GM23338 (cell line): ENCODE data around the gene HPD. TPM values are rescaled to one million over a fixed set of nuclear protein-coding genes. Genes with fewer than 3 reads are reported as not detected.

ENCODE experiments used
- ATAC-seq: fragments of 200-7000 bp; cut with Tn5 transposase; 3 replicates; pipeline ENCODE4 v1.9.1; 2020
- DNase-seq: peaks from one replicate; pipeline ENCODE4 v3.0.0-alpha.2; 2015; ENCODE audit warnings: low spot score
- H2AFZ ChIP-seq: fragments of 200-600 bp; sonication (generic); 2 replicates; pipeline ENCODE4 v1.8.0; 2016; ENCODE audit warnings: antibody characterized with exemption, mild to moderate bottlenecking, moderate library complexity
- H3F3A ChIP-seq: fragments of 200-600 bp; sonication (generic); replicated peaks from 2 replicates; pipeline ENCODE4 v1.8.0; 2017; ENCODE audit warnings: antibody characterized with exemption, mixed run types, low read depth
- H3K27ac ChIP-seq: fragments of 200-600 bp; sonication (generic); 2 replicates; pipeline ENCODE4 v1.6.1; 2016; ENCODE audit warnings: low read depth
- H3K27me3 ChIP-seq: fragments of 200-600 bp; sonication (generic); 2 replicates; pipeline ENCODE4 v1.8.0; 2016; ENCODE audit warnings: mild to moderate bottlenecking, mixed run types, moderate library complexity; ENCODE audit not compliant: insufficient read depth
- H3K36me3 ChIP-seq: fragments of 200-600 bp; sonication (generic); 2 replicates; pipeline ENCODE4 v1.8.0; 2016; ENCODE audit warnings: mild to moderate bottlenecking; ENCODE audit not compliant: insufficient read depth
- H3K4me1 ChIP-seq: fragments of 200-600 bp; sonication (generic); 2 replicates; pipeline ENCODE4 v1.8.0; 2016; ENCODE audit warnings: mild to moderate bottlenecking, moderate library complexity; ENCODE audit not compliant: insufficient read depth
- H3K4me2 ChIP-seq: fragments of 200-600 bp; sonication (generic); 2 replicates; pipeline ENCODE4 v1.7.1; 2017; ENCODE audit warnings: mixed run types
- H3K4me3 ChIP-seq: fragments of 200-600 bp; sonication (generic); 2 replicates; pipeline ENCODE4 v1.6.1; 2016; ENCODE audit warnings: mixed run types
- H3K79me2 ChIP-seq: fragments of 200-600 bp; sonication (generic); replicated peaks from 2 replicates; pipeline ENCODE4 v1.8.0; 2017; ENCODE audit warnings: mild to moderate bottlenecking; ENCODE audit not compliant: insufficient read depth
- H3K9me2 ChIP-seq: fragments of 200-600 bp; sonication (generic); 2 replicates; pipeline ENCODE4 v1.8.0; 2017; ENCODE audit not compliant: insufficient read depth
- H4K20me1 ChIP-seq: fragments of 200-600 bp; sonication (generic); replicated peaks from 2 replicates; pipeline ENCODE4 v1.8.0; 2017; ENCODE audit warnings: mild to moderate bottlenecking; ENCODE audit not compliant: insufficient read depth
- H3K27ac Mint-ChIP-seq: 2 replicates; pipeline ENCODE4 v1.8.0; 2020; ENCODE audit warnings: inconsistent platforms, mild to moderate bottlenecking, moderate library complexity, mixed read lengths
- H3K27me3 Mint-ChIP-seq: 3 replicates; pipeline ENCODE4 v1.8.0; 2022; ENCODE audit warnings: low read depth, mild to moderate bottlenecking, moderate library complexity, mixed read lengths, inconsistent platforms; ENCODE audit not compliant: insufficient read depth, poor library complexity
- H3K36me3 Mint-ChIP-seq: 3 replicates; pipeline ENCODE4 v1.8.0; 2021; ENCODE audit warnings: low read depth, mild to moderate bottlenecking, inconsistent platforms, moderate library complexity, mixed read lengths
- H3K4me1 Mint-ChIP-seq: 3 replicates; pipeline ENCODE4 v1.8.0; 2020; ENCODE audit warnings: mild to moderate bottlenecking, inconsistent platforms, mixed read lengths
- H3K4me3 Mint-ChIP-seq: 3 replicates; pipeline ENCODE4 v1.8.0; 2021; ENCODE audit warnings: moderate library complexity, mild to moderate bottlenecking, inconsistent platforms, mixed read lengths
- H3K9me3 Mint-ChIP-seq: 3 replicates; pipeline ENCODE4 v1.8.0; 2020; ENCODE audit warnings: moderate library complexity, mild to moderate bottlenecking, inconsistent platforms, mixed read lengths
- CTCF ChIP-seq, 2 experiments: fragments of 200-600 bp in 1 of 2; sonication (generic) in 1 of 2; conservative IDR thresholded peaks; 2 replicates each; pipeline versions ENCODE4 v1.5.1 to v1.6.1; 2016 to 2017; ENCODE audit warnings: antibody characterized with exemption in 2 of 2, low read depth in 2 of 2, mild to moderate bottlenecking in 2 of 2, moderate library complexity in 1 of 2
- ETS1 ChIP-seq: IDR thresholded peaks from 2 replicates; pipeline ENCODE4 v1.6.1; 2016; ENCODE audit warnings: antibody characterized with exemption
- EZH2 ChIP-seq: fragments of 200-600 bp; sonication (generic); IDR thresholded peaks from one replicate; pipeline ENCODE4 v1.8.0; 2017; ENCODE audit warnings: antibody characterized with exemption, mild to moderate bottlenecking, low read depth; ENCODE audit not compliant: unreplicated experiment
- EZH2phosphoT487 ChIP-seq: fragments of 200-600 bp; sonication (generic); IDR thresholded peaks from one replicate; pipeline ENCODE4 v1.8.1; 2018; ENCODE audit warnings: antibody characterized with exemption; ENCODE audit not compliant: unreplicated experiment
- JUNB ChIP-seq: IDR thresholded peaks from one replicate; pipeline ENCODE4 v1.6.1; 2016; ENCODE audit warnings: antibody characterized with exemption; ENCODE audit not compliant: unreplicated experiment
- REST ChIP-seq: IDR thresholded peaks from one replicate; pipeline ENCODE4 v1.6.1; 2018; ENCODE audit warnings: antibody characterized with exemption; ENCODE audit not compliant: unreplicated experiment
- ZNF114 ChIP-seq: fragments of 250-450 bp; sonication (Bioruptor Pico); IDR thresholded peaks from 2 replicates; pipeline ENCODE4 v1.5.0; 2020; ENCODE audit warnings: mild to moderate bottlenecking, moderate library complexity
- ZNF331 ChIP-seq: fragments of 250-450 bp; sonication (Bioruptor Pico); IDR thresholded peaks from 2 replicates; pipeline ENCODE4 v1.5.0; 2020; ENCODE audit warnings: low read depth, mild to moderate bottlenecking, moderate library complexity
- ZNF462 ChIP-seq: fragments of 250-450 bp; sonication (Bioruptor Pico); IDR thresholded peaks from 2 replicates; pipeline ENCODE4 v1.5.0; 2020; ENCODE audit warnings: mild to moderate bottlenecking, moderate library complexity
- polyA plus RNA-seq: library from polyadenylated mRNA; unstranded; fragments of >200 nt; fragmentation: Nextera tagmentation; extraction: Ambion mirVana; gene quantifications from 2 replicates; pipeline ENCODE4 v1.2.1, GENCODE V29; 2016
- total RNA-seq: library from RNA; depleted of rRNA; stranded (reverse); fragments of >200 nt; shearing (Covaris generic); gene quantifications from 2 replicates; pipeline ENCODE4 v1.2.3, GENCODE V29; 2014

Gene HPD
- total and polyA plus RNA-seq, 2 experiments from 2014 or later: not detected

GRCh38 chr12:121873216-121873569 is 14.5 kb upstream of the HPD start:
- no peak overlapping the region for H3K4me3 Mint-ChIP-seq
- no peak overlapping the region for H3K27ac Mint-ChIP-seq
- Histone ChIP-seq H3K4me3 (no peak overlapping the region), H3K4me2 (no peak overlapping the region), H3F3A (no peaks in the 10 kb centered on the region), H2AFZ (0 out of 2 replicates have a peak overlapping the region, but pooled peaks have one; percentile 5), H3K27me3 (no peaks in the 10 kb centered on the region), H3K36me3 (no peaks in the 10 kb centered on the region), H4K20me1 (no peaks in the 10 kb centered on the region), H3K9me2 (no peaks in the 10 kb centered on the region), H3K79me2 (no peaks in the 10 kb centered on the region), H3K27ac (no peak overlapping the region), H3K4me1 (no peaks in the 10 kb centered on the region)
- no peaks in the 10 kb centered on the region for H3K36me3 Mint-ChIP-seq
- ATAC-seq (no peak), DNase-seq (no peak)
- TF ChIP-seq EZH2 (no peak), ZNF462 (CRISPR knock-in tag) (no peak), EZH2phosphoT487 (no peak), ETS1 (no peak), CTCF (conservative IDR thresholded peaks at IDR 0.05; ENCODE audit: low read depth in 2 of 2) (no peak), REST (no peak), ZNF114 (CRISPR knock-in tag) (no peak), ZNF331 (CRISPR knock-in tag) (no peak), JUNB (no peak)
- H3K9me3 Mint-ChIP-seq: no peaks in the 10 kb centered on the region
- H3K27me3 Mint-ChIP-seq: peaks cover 3% of the 10 kb centered on the region
- H3K4me1 Mint-ChIP-seq: no peaks in the 10 kb centered on the region
